Measurements from ENCODE around the gene L3MBTL4. TPM values are rescaled to one million over a fixed set of nuclear protein-coding genes. Genes with fewer than 3 reads are reported as not detected.
"Not testable (repeated sequence)": the region's sequence is repeated elsewhere in the genome, so short reads cannot be mapped to it uniquely, and the experiment has no call there.

The L3MBTL4 gene
- total RNA-seq, 1 experiment from 2014 or later, result not detected

GRCh38 chr18:6279308-6279707, 135.4 kb downstream of the L3MBTL4 start:
- Histone ChIP-seq H3K9me3 (ENCODE audit: low read depth, low read length, poor library complexity, severe bottlenecking) (peaks cover 14% of the 10 kb centered on the region), H3K36me3 (ENCODE audit: insufficient read depth, low read length, poor library complexity, severe bottlenecking) (no peaks in the 10 kb centered on the region), H3K27me3 (replicated peaks; ENCODE audit: insufficient read depth, low read depth, low read length, poor library complexity) (no peaks in the 10 kb centered on the region), H3K4me3 (ENCODE audit: low read depth, low read length, poor library complexity, severe bottlenecking) (no peak overlapping the region), H3K27ac (ENCODE audit: low read depth, low read length, poor library complexity, severe bottlenecking) (no peak overlapping the region), H3K4me1 (ENCODE audit: insufficient read depth, low read length, poor library complexity, severe bottlenecking) (no peaks in the 10 kb centered on the region)
- no TSS peak for BruUV-seq (replicated peaks)
- no peak for DNase-seq (ENCODE audit: low spot score)
- ChIA-PET POLR2A (ENCODE audit: low non-redundant PET) (no interaction called here), CTCF (no interaction called here)
- TF ChIP-seq CTCF (conservative IDR thresholded peaks at IDR 0.05; ENCODE audit: low read depth, low read length) (no peak), EZH2 (IDR thresholded peaks at IDR 0.05; ENCODE audit: borderline replicate concordance, low read depth, low read length, poor library complexity, severe bottlenecking) (no peak)
- intact Hi-C loops (cut with micrococcal nuclease; ENCODE audit: unreplicated experiment), result no loop called here

GRCh38 chr18:6273423-6273822, 141.3 kb downstream of the L3MBTL4 start:
- Histone ChIP-seq H3K36me3 (ENCODE audit: insufficient read depth, low read length, poor library complexity, severe bottlenecking) (no peaks in the 10 kb centered on the region), H3K4me3 (ENCODE audit: low read depth, low read length, poor library complexity, severe bottlenecking) (no peak overlapping the region), H3K27ac (ENCODE audit: low read depth, low read length, poor library complexity, severe bottlenecking) (no peak overlapping the region), H3K9me3 (ENCODE audit: low read depth, low read length, poor library complexity, severe bottlenecking) (peaks cover 17% of the 10 kb centered on the region), H3K4me1 (ENCODE audit: insufficient read depth, low read length, poor library complexity, severe bottlenecking) (no peaks in the 10 kb centered on the region), H3K27me3 (replicated peaks; ENCODE audit: insufficient read depth, low read depth, low read length, poor library complexity) (no peaks in the 10 kb centered on the region)
- intact Hi-C loops (cut with micrococcal nuclease; ENCODE audit: unreplicated experiment), result no loop called here
- POLR2A ChIA-PET (ENCODE audit: low non-redundant PET), result no interaction called here
- CTCF ChIA-PET, result no interaction called here
- BruUV-seq (replicated peaks), result no TSS peak
- DNase-seq (ENCODE audit: low spot score), result no peak
- no peak for TF ChIP-seq EZH2 (IDR thresholded peaks at IDR 0.05; ENCODE audit: borderline replicate concordance, low read depth, low read length, poor library complexity, severe bottlenecking)
- no peak for TF ChIP-seq CTCF (conservative IDR thresholded peaks at IDR 0.05; ENCODE audit: low read depth, low read length)

GRCh38 chr18:6272144-6272543, 142.6 kb downstream of the L3MBTL4 start:
- H3K4me1 ChIP-seq (ENCODE audit: insufficient read depth, low read length, poor library complexity, severe bottlenecking); DNase-seq (ENCODE audit: low spot score); intact Hi-C loops (cut with micrococcal nuclease; ENCODE audit: unreplicated experiment); BruUV-seq (replicated peaks); H3K27me3 ChIP-seq (replicated peaks; ENCODE audit: insufficient read depth, low read depth, low read length, poor library complexity); H3K4me3 ChIP-seq (ENCODE audit: low read depth, low read length, poor library complexity, severe bottlenecking); H3K36me3 ChIP-seq (ENCODE audit: insufficient read depth, low read length, poor library complexity, severe bottlenecking); CTCF ChIA-PET; H3K27ac ChIP-seq (ENCODE audit: low read depth, low read length, poor library complexity, severe bottlenecking); POLR2A ChIA-PET (ENCODE audit: low non-redundant PET): not testable (repeated sequence)
- H3K9me3 ChIP-seq (ENCODE audit: low read depth, low read length, poor library complexity, severe bottlenecking), result peaks cover 17% of the 10 kb centered on the region

- Histone ChIP-seq H3K4me3 (ENCODE audit: low read depth, low read length, poor library complexity, severe bottlenecking) (no peak overlapping the region), H3K27ac (ENCODE audit: low read depth, low read length, poor library complexity, severe bottlenecking) (no peak overlapping the region), H3K9me3 (ENCODE audit: low read depth, low read length, poor library complexity, severe bottlenecking) (peaks cover 17% of the 10 kb centered on the region), H3K4me1 (ENCODE audit: insufficient read depth, low read length, poor library complexity, severe bottlenecking) (no peaks in the 10 kb centered on the region), H3K36me3 (ENCODE audit: insufficient read depth, low read length, poor library complexity, severe bottlenecking) (no peaks in the 10 kb centered on the region), H3K27me3 (replicated peaks; ENCODE audit: insufficient read depth, low read depth, low read length, poor library complexity) (no peaks in the 10 kb centered on the region)
- intact Hi-C loops (cut with micrococcal nuclease; ENCODE audit: unreplicated experiment), result no loop called here
- no peak for DNase-seq (ENCODE audit: low spot score)
- CTCF ChIA-PET, result no interaction called here
- POLR2A ChIA-PET (ENCODE audit: low non-redundant PET), result no interaction called here
- no TSS peak for BruUV-seq (replicated peaks)
- no peak for TF ChIP-seq EZH2 (IDR thresholded peaks at IDR 0.05; ENCODE audit: borderline replicate concordance, low read depth, low read length, poor library complexity, severe bottlenecking)
- TF ChIP-seq CTCF (conservative IDR thresholded peaks at IDR 0.05; ENCODE audit: low read depth, low read length), result no peak
Measured at GRCh38 chr18:6271585-6271984, 143.1 kb downstream of the L3MBTL4 start.
